GM12878 (cell line): ENCODE results near the gene RNF175.
"Not testable (repeated sequence)": the region's sequence is repeated elsewhere in the genome, so short reads cannot be mapped to it uniquely, and the experiment has no call there.

Experiments
- IKZF1 ChIP-seq: fragments of 450-650 bp; conservative IDR thresholded peaks from 2 replicates; pipeline ENCODE4 v1.6.1; 2017; ENCODE audit warnings: antibody characterized with exemption, mild to moderate bottlenecking
- NFIC ChIP-seq: IDR thresholded peaks from 2 replicates; pipeline ENCODE4 v1.6.1; 2012; ENCODE audit warnings: low read depth, mild to moderate bottlenecking, inconsistent platforms, low read length, moderate library complexity
- POLR2AphosphoS5 ChIP-seq: IDR thresholded peaks from 2 replicates; pipeline ENCODE4 v1.6.1; 2011; ENCODE audit warnings: mild to moderate bottlenecking, low read length, inconsistent platforms
- RAD21 ChIP-seq: IDR thresholded peaks from 2 replicates; pipeline ENCODE4 v1.6.1; 2011; ENCODE audit warnings: mild to moderate bottlenecking, low read depth, low read length, moderate library complexity; ENCODE audit not compliant: insufficient read depth
- ZSCAN29 ChIP-seq: fragments of 450-650 bp; IDR thresholded peaks from 2 replicates; pipeline ENCODE4 v1.6.1; 2017; ENCODE audit warnings: mild to moderate bottlenecking, moderate library complexity
- TF ChIP-seq, protein P1 (sequence below): fragments of 450-650 bp; IDR thresholded peaks from 2 replicates; pipeline ENCODE4 v1.6.1; 2017; ENCODE audit warnings: antibody characterized with exemption, mild to moderate bottlenecking, moderate library complexity

DNA sequence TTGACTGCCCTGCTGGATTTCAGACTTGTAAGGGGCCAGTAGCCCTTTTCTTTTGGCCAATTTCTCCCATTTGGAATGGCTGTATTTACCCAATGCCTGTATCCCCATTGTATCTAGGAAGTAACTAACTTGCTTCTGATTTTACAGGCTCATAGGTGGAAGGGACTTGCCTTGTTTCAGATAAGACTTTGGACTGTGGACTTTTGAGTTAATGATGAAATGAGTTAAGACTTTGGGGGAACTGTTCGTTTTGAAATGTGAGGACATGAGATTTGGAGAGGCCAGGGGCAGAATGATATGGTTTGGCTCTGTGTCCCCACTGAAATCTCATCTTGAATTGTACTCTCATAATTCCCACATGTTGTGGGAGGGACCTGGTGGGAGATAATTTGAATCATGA, 93.3 kb downstream of the RNF175 start:
- TF ChIP-seq POLR2AphosphoS5, NFIC, ZSCAN29, RAD21, IKZF1: not testable (repeated sequence)
- TF ChIP-seq, protein P1, sequence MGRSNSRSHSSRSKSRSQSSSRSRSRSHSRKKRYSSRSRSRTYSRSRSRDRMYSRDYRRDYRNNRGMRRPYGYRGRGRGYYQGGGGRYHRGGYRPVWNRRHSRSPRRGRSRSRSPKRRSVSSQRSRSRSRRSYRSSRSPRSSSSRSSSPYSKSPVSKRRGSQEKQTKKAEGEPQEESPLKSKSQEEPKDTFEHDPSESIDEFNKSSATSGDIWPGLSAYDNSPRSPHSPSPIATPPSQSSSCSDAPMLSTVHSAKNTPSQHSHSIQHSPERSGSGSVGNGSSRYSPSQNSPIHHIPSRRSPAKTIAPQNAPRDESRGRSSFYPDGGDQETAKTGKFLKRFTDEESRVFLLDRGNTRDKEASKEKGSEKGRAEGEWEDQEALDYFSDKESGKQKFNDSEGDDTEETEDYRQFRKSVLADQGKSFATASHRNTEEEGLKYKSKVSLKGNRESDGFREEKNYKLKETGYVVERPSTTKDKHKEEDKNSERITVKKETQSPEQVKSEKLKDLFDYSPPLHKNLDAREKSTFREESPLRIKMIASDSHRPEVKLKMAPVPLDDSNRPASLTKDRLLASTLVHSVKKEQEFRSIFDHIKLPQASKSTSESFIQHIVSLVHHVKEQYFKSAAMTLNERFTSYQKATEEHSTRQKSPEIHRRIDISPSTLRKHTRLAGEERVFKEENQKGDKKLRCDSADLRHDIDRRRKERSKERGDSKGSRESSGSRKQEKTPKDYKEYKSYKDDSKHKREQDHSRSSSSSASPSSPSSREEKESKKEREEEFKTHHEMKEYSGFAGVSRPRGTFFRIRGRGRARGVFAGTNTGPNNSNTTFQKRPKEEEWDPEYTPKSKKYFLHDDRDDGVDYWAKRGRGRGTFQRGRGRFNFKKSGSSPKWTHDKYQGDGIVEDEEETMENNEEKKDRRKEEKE = not testable (repeated sequence)
